Stimulated activated naive CD4-positive, alpha-beta T cell treated with Interleukin-2 at 50 U/mL for 16 hours (primary cell): ENCODE measurements around the gene HSF5.

Experiments used
- DNase-seq: peaks from one replicate; lab custom pipeline; 2025; lab: John Stamatoyannopoulos, UW

The HSF5 gene

DNA sequence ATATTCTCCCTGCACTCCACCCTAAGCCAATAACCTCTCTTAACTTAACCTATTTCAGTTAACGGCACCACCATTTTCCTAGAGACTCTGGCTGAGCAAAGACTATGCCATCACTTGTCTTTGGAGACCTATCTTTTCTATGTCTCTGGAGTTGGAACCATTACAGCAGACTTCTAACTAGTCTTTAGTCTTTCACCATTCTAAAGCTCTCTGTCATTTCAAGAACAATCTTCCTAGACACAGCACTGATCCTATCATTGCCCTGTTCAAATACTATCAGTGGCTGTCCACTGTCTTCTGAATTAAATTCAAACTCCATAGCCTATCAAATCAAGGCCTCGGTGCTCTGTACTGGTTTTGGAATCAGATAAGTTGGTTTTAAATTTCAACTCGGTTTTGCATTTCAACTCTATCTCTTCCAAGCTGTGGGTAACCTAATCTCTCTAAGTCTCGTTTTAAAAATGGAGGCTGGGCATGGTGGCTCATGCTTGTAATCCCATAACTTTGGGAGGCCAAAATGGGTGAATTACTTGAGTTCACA lies 102.8 kb downstream of the HSF5 start:
- DNase-seq: no peak

- DNase-seq: no peak
Observed at GRCh38 chr17:58384897-58385296, 103.3 kb downstream of the HSF5 start.

GRCh38 chr17:58383892-58384462 lies 104.2 kb downstream of the HSF5 start:
- DNase-seq: no peak

- no peak for DNase-seq
Observed at GRCh38 chr17:58382872-58383242, 105.4 kb downstream of the HSF5 start.

- no peak for DNase-seq
Observed at GRCh38 chr17:58382108-58382871, 105.9 kb downstream of the HSF5 start.

GRCh38 chr17:58381124-58382035 lies 106.8 kb downstream of the HSF5 start:
- DNase-seq: no peak

DNA sequence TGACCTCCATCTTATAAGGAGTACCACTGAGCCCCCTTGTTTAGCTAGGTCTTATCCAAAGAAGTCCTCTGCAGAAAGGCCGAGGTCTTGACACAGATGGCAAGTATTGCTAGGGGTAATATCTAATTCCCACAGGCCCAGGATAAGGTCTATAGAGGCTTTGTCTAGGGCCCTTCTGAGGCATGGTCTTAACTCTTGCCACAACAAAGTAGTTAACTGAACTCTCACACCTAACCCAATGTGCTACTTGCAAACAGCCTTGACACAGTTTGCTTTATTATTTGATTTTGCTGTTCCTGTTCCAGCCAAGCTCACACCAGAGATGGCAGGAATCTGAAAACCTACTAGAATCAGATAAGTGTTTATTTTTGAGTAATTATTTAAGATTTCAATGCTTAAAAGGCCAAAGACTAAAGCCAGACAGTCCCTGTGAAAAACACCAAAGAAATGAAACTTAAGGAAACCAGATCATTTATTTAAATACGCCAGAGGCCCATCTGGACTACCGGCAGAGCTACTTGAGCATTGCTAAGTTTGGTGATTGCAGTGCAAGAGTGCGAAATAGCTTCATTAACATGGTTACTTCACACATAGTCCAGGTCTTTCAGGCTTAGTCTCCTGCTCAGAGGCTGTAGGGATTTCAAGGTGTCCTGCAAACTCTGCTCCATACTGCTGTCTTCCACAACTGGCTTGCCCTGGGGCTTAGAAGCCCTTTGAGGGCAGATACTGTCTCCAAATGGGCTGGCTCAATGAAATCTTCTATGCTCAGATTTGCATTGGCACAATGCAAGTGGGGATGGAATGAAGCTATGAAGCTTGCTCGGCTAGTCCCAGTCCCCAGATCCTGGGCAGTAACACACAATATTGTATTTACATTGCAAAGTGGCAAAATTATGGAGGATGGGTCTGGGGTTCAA lies 107.7 kb downstream of the HSF5 start:
- no peak for DNase-seq

- no peak for DNase-seq
Observed at GRCh38 chr17:58379511-58379824, 108.7 kb downstream of the HSF5 start.

DNA sequence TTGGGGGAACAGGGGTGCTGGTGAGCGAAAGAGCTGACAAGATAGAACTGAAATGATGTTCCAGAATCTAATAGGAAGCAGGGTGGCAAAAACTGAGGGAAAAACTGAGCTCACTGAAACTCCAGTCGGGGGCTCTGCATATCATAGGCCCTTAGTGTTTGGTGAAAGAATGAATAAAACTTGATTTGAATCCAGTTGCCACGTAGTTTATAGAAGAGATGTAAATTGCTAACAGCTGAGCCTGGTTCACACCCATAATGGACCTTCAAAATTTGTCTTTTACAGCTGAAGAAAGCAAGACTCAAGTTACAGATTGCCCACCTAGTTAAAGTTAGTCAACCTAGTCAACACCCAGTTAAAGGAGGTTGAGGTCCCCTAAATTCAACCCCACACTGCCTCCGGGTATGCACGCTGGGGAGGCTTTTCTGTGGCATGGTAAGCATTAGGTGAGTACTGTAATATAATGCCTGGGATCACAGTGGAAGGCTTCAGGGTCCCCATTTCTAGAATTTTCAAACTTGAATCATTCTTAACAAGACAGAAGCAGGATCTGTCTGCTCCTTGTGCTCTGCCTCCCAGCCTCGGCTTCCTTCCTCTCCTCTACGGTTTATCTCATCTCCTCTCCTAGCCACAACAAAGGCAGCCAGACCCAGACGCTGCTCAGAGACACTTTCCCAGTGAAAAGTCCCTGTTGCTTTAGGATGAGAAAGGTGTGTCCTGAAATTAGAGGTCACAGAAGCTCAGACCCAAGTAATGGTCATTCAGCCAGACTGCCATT lies 109.3 kb downstream of the HSF5 start:
- no peak for DNase-seq

DNA sequence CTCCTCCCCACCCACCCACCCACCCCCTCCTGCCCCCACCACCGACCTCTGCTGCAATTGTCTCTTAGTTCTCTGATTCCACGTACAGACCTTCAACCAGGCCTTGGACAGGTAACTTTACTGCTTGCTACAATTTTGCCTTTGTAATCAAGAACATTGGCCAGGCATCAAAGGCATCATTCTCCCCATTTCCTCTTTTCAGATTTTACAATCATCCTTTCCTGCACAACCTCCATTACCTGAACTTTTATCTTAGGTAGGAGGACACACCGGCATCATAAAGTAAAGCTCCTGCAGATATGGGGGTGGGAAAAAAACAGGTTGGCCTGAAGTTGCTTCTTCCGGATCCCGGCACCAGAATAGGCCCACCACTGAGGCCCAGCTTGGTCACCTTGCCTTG lies 110.5 kb downstream of the HSF5 start:
- DNase-seq: no peak

GRCh38 chr17:58377093-58377601 lies 111.1 kb downstream of the HSF5 start:
- DNase-seq: no peak

DNA sequence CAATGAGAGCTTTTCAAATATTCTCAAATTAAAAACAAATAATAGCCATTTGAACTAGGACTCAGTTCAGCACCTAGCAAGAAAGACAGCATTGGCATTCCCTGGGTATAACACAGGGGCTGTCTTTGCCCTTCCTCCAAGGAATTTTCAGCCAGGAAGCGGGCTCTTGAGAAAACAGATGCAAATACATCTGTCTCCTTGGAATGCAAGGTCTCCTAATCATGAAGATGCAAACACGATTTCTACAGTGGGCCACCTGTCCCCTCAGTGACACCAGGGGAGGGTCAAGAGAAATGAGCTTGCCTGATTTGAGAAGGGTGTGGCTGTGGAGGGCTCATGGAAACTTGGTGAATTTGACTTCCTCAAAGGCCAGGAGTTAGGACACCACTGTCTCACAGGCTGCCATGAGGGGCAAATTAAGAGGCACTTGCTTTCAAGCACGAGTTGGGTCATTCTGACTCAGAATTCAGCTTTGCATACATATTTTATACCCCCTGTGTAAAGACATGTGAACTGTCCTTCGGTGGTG lies 111.7 kb downstream of the HSF5 start:
- no peak for DNase-seq

DNA sequence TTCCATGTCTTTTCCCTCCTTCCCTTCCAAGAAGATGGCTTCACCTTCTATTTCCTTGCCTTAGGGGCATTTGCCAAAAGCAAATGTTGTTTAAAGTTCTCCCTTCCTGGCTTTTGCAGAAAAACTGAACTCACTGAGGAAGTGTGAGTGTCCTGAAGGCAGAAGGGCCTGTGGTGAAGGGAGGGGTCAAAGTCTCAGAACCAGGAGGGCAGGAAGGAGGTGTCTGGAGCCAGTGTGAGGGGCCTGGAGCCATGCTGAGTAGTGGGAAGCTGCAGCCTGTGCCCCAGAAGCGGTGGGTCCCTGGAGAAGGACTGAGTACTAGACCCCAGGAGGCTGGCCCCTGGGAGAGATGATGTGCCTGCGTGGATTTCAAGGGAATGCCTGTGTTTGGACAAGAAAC lies 112.4 kb downstream of the HSF5 start:
- no peak for DNase-seq

- no peak for DNase-seq
Observed at GRCh38 chr17:58375256-58375655, 113.0 kb downstream of the HSF5 start.

DNA sequence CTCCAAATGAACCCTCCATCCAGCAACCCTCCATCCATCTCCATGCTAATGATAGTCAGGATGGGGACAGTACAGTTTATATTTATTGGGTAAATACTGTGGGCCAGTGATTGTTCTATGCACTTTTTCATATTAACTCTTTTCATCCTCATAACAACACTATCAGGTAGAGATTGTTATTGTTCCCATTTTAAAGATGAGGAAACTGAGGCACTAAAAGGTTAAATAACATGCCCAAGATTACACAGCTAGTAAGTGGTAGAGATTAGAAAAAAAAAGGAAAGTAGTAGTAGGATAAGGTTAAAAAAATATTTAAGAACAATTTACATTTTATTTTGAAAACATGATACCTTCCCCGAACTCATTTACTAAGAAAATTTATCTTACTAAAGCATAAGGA lies 114.3 kb downstream of the HSF5 start:
- DNase-seq: no peak

DNA sequence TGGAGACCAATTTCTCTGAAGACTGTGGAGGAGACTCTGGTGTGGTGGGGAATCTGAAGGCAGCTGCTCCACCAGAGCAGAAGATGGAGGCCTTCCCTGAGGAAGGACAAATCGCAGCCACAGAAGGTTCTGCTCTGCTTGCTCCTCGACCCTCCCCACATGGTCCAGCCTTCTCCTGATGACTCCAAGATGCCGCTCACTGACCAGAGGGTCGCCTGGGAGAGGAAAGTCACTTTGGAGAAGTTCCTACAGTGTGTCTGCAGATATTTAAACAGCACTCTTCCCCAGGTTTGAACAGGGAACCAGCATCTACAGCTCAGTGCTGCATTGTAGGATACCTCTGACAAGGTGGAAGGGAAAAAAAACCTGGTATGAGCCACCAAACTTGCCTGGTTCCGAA lies 115.2 kb downstream of the HSF5 start:
- no peak for DNase-seq

DNA sequence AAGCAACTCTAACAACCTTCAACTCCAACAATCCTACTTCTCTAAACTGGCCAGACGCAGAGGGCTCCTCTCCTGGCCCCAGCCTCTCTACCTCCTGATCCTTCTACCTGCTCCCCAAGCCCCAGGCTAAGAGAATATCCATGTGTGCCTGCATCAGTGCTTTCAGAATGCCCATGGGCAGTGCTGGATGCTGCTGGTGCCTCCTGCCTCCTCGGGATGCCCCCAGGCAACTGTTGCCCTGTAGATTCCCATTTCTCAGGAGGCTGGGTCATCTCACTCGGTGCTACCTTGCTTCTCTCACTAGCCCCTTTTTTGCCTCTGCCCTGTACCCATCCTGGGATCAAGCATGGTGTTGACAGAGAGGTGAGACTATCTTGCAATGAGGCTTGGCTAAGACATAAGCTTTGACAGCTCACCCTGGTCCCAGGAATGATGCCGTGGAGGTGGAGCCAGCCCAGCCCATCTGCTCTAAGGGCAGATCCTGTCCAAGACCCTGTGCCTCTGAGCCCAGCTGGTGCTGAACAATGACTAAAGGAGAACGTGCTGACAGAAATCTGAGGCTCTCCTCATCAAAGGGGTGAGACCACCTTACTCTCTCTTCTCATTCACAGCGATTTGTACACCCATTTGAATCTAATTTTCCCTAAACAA lies 116.8 kb downstream of the HSF5 start:
- no peak for DNase-seq

DNA sequence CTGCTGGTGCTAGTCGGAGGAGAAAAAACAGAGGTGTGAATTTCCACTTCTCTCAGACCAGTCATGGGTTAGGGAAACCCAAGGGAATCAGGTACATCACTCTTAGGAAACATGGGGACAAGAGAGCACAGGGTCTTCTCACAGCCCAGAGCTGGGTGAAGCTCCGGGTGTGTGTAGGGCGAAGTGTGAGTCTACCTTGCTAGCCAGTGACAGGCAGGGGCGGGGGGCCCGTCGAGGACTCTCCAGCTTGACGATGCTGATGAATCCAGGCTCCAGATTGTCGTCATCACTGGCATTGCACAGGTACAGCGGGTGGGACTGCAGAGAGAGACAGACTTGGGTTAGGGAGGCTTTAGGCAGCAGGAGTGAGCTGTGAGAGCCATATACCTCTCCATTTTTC lies 117.5 kb downstream of the HSF5 start:
- no peak for DNase-seq

GRCh38 chr17:58370309-58370708 lies 117.9 kb downstream of the HSF5 start:
- DNase-seq: no peak
